ENCODE data around the gene ITGA7.

Gene ITGA7, protein sequence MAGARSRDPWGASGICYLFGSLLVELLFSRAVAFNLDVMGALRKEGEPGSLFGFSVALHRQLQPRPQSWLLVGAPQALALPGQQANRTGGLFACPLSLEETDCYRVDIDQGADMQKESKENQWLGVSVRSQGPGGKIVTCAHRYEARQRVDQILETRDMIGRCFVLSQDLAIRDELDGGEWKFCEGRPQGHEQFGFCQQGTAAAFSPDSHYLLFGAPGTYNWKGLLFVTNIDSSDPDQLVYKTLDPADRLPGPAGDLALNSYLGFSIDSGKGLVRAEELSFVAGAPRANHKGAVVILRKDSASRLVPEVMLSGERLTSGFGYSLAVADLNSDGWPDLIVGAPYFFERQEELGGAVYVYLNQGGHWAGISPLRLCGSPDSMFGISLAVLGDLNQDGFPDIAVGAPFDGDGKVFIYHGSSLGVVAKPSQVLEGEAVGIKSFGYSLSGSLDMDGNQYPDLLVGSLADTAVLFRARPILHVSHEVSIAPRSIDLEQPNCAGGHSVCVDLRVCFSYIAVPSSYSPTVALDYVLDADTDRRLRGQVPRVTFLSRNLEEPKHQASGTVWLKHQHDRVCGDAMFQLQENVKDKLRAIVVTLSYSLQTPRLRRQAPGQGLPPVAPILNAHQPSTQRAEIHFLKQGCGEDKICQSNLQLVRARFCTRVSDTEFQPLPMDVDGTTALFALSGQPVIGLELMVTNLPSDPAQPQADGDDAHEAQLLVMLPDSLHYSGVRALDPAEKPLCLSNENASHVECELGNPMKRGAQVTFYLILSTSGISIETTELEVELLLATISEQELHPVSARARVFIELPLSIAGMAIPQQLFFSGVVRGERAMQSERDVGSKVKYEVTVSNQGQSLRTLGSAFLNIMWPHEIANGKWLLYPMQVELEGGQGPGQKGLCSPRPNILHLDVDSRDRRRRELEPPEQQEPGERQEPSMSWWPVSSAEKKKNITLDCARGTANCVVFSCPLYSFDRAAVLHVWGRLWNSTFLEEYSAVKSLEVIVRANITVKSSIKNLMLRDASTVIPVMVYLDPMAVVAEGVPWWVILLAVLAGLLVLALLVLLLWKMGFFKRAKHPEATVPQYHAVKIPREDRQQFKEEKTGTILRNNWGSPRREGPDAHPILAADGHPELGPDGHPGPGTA

DNA sequence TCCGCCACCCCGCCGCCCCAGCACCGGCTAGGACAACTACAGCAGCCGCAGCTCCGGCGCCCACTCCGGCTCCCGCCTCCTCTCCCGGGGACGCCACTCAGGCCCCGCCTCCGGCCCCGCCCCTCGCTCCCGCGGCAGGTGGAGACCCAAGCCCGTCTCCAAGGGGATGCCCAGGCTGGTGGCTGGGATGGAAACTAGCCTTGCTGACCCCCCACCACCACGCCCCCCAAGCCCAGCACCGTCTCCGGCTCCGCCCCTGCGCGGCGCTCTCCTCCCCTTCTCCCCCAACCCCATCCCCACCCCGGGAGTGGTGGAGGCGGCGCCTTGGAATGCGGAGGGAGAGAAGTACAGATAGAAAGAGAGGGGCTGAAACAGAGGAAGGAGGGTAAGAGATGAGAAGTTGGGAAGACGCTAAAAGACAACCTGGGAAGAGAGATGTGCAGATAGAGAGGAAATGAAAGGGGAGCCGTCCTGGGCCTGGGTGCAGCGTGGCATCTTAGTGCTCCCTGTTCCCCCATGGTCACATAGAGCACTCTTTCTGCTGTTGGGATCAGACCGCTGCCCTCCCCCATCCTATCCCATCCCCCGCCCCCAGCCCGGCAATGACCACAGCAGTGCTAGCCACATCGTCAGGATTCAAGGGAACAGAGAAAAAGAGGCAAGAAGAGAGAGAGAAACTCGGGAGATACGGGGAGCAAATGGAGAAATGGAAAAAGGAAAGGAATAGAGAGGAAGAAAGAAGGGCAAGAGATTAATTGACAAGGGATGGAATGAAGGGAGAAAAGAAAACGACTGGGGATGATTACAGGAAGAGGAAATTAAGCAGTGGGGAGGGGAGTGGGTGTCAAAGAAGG is at the start of gene ITGA7:
Gene ITGA7 (minus strand): TSS at position 64 of the 854 bp plus-strand sequence. CDS start 222 bp downstream, outside the sequence.
- Mint-ChIP-seq H3K9me3 (ENCODE audit: low read depth) (no peaks in the 10 kb centered on the region), H3K36me3 (no peaks in the 10 kb centered on the region), H3K27me3 (peaks cover 9% of the 10 kb centered on the region), H3K4me1 (ENCODE audit: low read depth) (peaks cover 19% of the 10 kb centered on the region), H3K27ac (no peak within 1 kb of the TSS), H3K4me3 (peak within 1 kb of the TSS; percentile 78)

DNA sequence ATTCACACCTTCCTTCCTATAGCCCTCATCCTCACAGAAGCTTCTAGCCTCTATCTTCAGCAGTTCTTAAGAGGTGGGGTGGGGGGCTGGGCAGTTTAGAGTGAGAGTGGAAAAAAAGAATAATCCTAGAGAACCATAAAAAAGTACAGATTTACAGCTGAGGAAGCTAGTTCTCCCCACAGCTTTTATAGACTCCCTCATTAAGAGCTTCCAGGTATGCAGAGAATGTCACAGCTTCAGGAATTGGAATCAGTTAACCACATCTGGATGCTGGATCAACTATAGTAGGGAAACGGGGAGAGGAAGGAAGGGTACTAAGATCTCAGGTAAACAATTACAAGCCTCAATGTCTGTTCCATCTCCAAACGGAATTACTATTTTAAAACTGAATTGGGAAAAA is 47.5 kb upstream of the ITGA7 start:
- H3K9me3 Mint-ChIP-seq (ENCODE audit: low read depth), result no peaks in the 10 kb centered on the region
- H3K4me1 Mint-ChIP-seq (ENCODE audit: low read depth), result peaks cover 3% of the 10 kb centered on the region
- no peak overlapping the region for H3K4me3 Mint-ChIP-seq
- peak overlapping the region; percentile 62 for H3K27ac Mint-ChIP-seq
- H3K27me3 Mint-ChIP-seq, result no peaks in the 10 kb centered on the region
- H3K36me3 Mint-ChIP-seq, result no peaks in the 10 kb centered on the region

DNA sequence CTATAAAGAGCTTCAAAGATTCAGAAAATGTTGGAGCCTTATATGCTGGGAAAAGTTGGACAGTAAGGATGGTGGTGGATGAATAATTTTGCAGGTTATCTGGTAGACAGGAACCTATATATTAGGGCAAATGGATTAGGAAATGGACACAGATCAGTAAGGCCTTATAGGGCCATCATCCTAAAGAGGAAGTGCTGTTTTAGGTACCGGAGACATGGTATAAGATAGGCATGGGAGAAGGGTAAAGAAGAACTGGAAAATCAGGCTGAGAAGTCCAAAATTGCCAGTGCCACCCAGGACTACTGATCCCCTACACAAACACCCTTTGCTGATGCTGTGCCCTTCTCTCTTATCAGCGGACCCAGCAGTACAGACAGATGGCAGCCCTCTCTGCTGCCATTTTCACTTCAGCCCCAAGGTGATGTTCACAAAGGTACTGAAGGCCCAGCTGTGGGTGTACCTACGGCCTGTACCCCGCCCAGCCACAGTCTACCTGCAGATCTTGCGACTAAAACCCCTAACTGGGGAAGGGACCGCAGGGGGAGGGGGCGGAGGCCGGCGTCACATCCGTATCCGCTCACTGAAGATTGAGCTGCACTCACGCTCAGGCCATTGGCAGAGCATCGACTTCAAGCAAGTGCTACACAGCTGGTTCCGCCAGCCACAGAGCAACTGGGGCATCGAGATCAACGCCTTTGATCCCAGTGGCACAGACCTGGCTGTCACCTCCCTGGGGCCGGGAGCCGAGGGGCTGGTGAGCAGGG is 40.7 kb upstream of the ITGA7 start:
- Mint-ChIP-seq H3K4me1 (ENCODE audit: low read depth) (peaks cover 23% of the 10 kb centered on the region), H3K27ac (no peak overlapping the region), H3K4me3 (no peak overlapping the region), H3K36me3 (no peaks in the 10 kb centered on the region), H3K9me3 (ENCODE audit: low read depth) (no peaks in the 10 kb centered on the region), H3K27me3 (no peaks in the 10 kb centered on the region)

DNA sequence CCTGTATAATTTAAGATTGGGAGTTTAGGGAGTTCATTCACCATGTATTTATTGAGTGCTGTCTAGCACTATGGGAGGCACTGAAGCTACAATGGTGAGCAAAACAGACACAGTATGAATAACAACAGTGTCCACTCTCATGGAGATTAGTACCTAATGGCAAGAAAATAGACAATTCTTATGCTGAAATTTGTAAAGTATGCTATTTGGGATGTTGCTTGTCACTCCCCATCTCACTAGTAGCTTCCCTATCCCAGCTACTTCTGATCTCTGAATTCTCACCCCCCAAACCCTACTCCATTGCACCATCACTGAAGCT is 39.2 kb upstream of the ITGA7 start:
- peaks cover 30% of the 10 kb centered on the region for H3K4me1 Mint-ChIP-seq (ENCODE audit: low read depth)
- H3K27ac Mint-ChIP-seq, result peak overlapping the region; percentile 70
- no peaks in the 10 kb centered on the region for H3K27me3 Mint-ChIP-seq
- H3K4me3 Mint-ChIP-seq, result no peak overlapping the region
- no peaks in the 10 kb centered on the region for H3K36me3 Mint-ChIP-seq
- H3K9me3 Mint-ChIP-seq (ENCODE audit: low read depth), result no peaks in the 10 kb centered on the region

DNA sequence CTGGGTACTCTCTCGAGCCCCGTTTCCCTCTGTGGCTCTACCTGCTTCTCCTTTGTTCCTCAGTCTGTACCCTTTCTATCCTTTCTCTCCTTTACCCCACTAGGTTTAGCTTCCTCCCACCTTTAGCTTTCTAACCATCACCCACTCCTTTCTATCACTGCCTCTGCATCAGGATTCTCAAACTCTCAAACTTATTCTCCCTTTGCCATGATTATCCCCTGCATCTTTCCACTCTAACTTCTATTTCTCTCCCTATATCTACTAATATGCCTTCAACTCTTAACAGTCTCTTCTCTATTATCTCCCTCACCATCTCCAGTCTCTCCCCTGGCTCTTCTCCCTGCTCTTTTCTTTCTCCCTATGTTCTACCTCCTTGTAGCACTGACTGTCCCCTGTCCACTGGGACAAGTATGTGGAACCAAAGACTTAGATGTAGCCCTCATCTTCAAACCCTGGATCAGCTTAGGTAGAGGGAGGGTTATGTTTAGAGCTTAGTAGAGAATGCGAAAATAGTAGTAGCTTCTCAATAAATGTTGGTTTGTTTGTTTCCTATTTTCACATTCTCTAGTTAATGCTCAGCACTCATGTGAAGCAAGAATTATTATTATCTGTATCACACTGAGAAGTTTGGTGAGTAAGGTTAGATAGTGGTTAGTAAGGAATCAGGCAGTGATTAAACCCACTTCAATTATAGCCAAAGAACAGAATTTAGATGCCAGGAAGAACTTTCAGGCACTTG is 38.6 kb upstream of the ITGA7 start:
- Mint-ChIP-seq H3K27ac (peak overlapping the region; percentile 70), H3K4me3 (peak overlapping the region; percentile 44), H3K9me3 (ENCODE audit: low read depth) (no peaks in the 10 kb centered on the region)

DNA sequence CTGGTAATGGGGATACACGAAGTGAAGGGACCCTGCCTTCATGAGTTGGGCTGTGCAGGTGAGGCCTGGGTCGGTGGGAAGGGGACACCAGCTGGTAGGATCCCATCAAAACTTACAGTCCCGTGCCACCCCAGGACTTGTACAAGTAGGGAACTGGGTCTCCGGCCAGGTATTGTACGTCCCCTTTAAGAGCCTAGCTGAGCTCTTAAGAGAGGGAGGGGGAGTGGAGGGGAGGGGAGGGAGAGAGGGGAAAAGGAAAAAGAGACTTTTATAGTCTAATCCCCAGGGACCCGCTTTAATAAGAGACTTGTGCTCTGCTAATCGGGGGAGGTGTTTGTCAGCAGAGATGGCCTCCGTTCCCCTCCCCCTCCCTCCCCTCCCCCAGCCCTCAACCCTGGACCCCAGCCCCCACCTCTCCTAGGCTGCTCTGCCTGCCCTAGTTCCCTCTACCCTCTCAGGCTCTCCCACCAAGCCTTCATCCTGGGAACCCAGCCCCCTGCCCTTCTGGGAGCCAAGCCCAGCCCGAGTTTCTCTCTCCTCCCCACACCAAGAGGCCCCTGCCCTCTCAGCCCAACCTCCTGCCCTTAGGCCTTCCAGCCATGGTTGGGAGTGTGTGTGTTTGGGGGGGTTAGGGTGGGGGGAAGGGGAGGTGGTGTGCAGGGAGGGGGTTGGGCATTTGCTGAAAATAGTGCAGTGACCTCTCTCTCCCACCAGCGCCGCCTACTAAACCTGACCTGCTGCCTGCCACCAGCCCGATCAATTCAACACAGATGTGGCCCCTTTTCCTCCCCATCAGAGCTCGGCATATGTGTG is 37.9 kb upstream of the ITGA7 start:
- Mint-ChIP-seq H3K4me1 (ENCODE audit: low read depth) (peaks cover 32% of the 10 kb centered on the region), H3K9me3 (ENCODE audit: low read depth) (no peaks in the 10 kb centered on the region), H3K4me3 (peak overlapping the region; percentile 90)

More for the DNA sequence above, 38.6 kb upstream of the ITGA7 start:
- Mint-ChIP-seq H3K27me3 (no peaks in the 10 kb centered on the region), H3K36me3 (no peaks in the 10 kb centered on the region), H3K4me1 (ENCODE audit: low read depth) (peaks cover 30% of the 10 kb centered on the region)

DNA sequence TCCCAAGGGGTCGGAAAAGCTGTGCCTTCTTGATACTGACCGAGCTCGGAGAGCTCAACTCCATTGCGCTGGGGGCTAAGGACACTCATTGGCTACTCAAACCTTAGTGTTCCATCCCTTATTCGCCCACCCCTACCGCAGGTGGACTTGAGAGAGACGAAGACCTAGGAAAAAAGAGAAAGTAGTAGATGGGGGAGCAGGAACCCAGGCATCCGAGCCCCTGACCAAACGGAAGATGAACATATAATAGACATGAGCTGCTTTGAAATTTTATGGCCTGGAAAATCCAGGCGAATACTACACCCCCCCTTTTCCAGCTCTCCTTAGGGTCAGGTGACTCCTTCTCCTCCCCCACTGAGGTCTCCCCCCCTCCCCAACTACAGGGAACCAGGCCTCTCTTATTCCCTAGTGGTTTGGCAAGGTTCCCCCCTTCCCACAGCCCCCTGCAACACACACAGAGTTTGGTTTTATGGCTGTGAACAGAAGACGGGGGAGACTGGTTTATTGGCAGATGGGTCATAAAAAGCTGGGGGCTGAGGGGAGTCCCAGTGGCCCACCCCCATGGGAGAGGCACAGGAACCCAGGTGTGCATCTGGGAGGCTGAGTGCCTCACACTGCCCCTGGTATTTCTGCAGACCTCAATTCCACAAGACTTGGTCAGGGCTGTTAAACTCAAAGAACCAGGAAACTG is 36.8 kb upstream of the ITGA7 start:
- Mint-ChIP-seq H3K36me3 (no peaks in the 10 kb centered on the region), H3K4me3 (peak overlapping the region; percentile 90), H3K9me3 (ENCODE audit: low read depth) (no peaks in the 10 kb centered on the region), H3K27ac (peak overlapping the region; percentile 55), H3K4me1 (ENCODE audit: low read depth) (peaks cover 32% of the 10 kb centered on the region), H3K27me3 (no peaks in the 10 kb centered on the region)

More for the DNA sequence above, 37.9 kb upstream of the ITGA7 start:
- H3K27me3 Mint-ChIP-seq, result no peaks in the 10 kb centered on the region
- H3K36me3 Mint-ChIP-seq, result no peaks in the 10 kb centered on the region
- peak overlapping the region; percentile 70 for H3K27ac Mint-ChIP-seq

DNA sequence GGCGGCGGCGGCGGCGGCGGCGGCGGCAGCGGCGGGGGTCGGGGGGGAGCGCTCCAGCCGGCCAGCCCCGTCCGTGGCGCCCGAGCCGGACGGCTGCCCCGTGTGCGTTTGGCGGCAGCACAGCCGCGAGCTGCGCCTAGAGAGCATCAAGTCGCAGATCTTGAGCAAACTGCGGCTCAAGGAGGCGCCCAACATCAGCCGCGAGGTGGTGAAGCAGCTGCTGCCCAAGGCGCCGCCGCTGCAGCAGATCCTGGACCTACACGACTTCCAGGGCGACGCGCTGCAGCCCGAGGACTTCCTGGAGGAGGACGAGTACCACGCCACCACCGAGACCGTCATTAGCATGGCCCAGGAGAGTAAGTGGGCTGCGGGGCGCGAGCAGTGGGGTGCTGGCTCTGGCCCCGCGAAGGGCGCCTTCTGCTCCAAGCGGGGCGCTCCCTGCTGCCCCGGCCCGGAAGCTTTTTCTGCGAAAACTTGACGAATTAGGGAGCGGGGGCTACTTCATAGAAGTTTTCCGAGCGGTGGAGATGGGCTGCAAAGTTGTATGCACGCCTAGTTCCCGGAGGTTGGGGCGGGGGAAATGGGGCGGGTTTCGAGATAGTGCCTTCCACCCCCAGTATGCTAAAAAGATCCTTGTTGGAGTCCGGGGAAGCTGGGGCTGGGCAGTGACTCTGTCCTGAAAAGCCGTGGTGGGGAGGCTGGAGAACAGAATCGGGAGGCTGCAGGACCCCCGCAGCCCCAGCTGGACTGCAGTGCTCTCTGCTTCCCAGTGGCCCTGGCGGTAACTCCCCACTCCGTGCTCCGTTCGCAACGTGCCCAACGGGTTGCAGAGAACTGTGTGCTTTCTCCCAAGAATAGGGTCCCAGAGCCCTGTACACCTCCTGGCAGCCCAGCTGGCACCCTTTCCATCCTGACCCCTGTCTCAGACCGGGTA is 36.0 kb upstream of the ITGA7 start:
- H3K4me3 Mint-ChIP-seq, result peak overlapping the region; percentile 90
- H3K36me3 Mint-ChIP-seq, result no peaks in the 10 kb centered on the region
- no peaks in the 10 kb centered on the region for H3K27me3 Mint-ChIP-seq
- peak overlapping the region; percentile 55 for H3K27ac Mint-ChIP-seq
- H3K9me3 Mint-ChIP-seq (ENCODE audit: low read depth), result no peaks in the 10 kb centered on the region
- peaks cover 32% of the 10 kb centered on the region for H3K4me1 Mint-ChIP-seq (ENCODE audit: low read depth)

DNA sequence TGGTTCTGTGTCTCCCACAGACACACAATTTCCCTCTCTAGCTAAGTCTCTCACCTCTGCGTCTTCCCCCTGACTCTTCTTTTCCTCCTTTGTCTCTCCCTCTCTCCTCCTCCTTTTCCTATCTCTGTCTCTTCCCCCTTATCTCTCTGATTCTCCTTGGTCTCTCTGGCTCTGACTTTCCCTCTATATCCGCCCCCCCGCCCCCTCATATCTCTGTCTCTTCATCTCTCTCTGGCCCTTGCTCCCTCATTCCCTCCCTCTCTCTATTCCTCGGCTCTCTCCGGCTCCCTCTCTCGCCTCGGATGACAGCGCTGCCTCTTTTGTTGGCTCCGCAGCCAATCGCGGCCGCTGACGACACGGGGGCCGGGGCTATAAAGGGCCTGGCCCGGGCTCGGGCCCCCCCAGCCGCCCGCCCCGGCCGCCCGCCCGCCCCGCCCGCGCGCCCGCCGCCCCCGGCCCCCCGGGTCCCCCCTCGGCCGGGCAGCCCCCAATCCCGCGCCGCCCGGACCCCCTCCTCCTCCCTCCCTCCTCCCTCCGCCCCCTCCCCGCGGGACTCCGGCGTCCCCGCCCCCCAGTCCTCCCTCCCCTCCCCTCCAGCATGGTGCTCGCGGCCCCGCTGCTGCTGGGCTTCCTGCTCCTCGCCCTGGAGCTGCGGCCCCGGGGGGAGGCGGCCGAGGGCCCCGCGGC is 35.2 kb upstream of the ITGA7 start, which contains the start of gene GDF11:
Gene GDF11 (plus strand): TSS at position 404 of the 687 bp plus-strand sequence. CDS start 195 bp downstream, at position 599.
- Mint-ChIP-seq H3K4me3 (peak within 1 kb of the TSS; percentile 90), H3K27me3 (no peaks in the 10 kb centered on the region), H3K9me3 (ENCODE audit: low read depth) (no peaks in the 10 kb centered on the region), H3K4me1 (ENCODE audit: low read depth) (peaks cover 38% of the 10 kb centered on the region), H3K27ac (peak within 1 kb of the TSS; percentile 23), H3K36me3 (no peaks in the 10 kb centered on the region)

DNA sequence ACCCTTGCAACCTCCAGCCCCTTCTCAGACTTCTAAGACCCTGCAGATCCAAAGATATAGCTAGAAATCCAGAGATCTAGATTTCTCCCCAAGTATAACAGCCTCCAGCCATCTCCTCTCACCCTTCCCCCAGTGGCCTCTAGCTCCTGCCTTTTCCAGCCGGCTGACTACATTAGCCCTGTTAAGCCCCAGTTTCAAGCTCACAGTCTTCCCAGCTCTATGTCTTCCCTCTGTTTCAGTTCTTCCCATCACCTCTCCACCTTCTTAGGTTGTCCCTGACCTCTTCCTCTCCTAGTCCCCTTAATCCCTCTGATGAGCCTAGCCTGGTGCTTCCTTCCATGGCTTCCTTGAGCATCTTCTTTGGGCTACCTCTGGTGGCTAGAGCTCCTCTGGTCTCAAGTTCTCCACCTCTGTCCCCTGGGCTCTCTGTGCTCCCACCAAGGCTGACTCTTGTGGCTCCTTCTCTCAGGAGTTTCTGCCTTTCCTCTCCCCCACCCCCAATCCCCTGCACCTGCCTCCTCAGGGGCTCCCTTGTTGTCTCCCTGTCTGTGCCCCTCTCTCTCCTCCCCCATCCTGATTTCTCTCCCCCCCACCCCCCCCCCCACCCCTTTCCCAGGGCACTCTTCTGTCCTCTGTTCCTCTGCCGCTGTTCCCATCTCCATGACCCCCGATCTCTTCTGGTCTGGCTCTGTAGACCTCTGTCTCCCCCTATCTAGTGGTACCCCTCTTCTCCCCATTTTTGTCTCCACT is 34.4 kb upstream of the ITGA7 start:
- Mint-ChIP-seq H3K27ac (peak overlapping the region; percentile 23), H3K27me3 (no peaks in the 10 kb centered on the region), H3K4me1 (ENCODE audit: low read depth) (peaks cover 45% of the 10 kb centered on the region), H3K4me3 (peak overlapping the region; percentile 87), H3K36me3 (no peaks in the 10 kb centered on the region), H3K9me3 (ENCODE audit: low read depth) (no peaks in the 10 kb centered on the region)
